GM18951 (cell line): ENCODE data around the gene STON2.

Experiments used
- POLR2A ChIP-seq: IDR thresholded peaks from 4 replicates; pipeline ENCODE4 v1.6.1; 2011; ENCODE audit warnings: mild to moderate bottlenecking; ENCODE audit not compliant: insufficient read length, insufficient read depth; ENCODE audit errors: extremely low read depth
- in situ Hi-C: fragments of 300-500 bp; cut with MboI; formaldehyde crosslinking; loops from one replicate; pipeline ENCODE4 v1.12.0; 2022; ENCODE audit warnings: low sequenced_read_pairs, mixed read lengths, inconsistent platforms; ENCODE audit not compliant: unreplicated experiment

STON2 gene

DNA sequence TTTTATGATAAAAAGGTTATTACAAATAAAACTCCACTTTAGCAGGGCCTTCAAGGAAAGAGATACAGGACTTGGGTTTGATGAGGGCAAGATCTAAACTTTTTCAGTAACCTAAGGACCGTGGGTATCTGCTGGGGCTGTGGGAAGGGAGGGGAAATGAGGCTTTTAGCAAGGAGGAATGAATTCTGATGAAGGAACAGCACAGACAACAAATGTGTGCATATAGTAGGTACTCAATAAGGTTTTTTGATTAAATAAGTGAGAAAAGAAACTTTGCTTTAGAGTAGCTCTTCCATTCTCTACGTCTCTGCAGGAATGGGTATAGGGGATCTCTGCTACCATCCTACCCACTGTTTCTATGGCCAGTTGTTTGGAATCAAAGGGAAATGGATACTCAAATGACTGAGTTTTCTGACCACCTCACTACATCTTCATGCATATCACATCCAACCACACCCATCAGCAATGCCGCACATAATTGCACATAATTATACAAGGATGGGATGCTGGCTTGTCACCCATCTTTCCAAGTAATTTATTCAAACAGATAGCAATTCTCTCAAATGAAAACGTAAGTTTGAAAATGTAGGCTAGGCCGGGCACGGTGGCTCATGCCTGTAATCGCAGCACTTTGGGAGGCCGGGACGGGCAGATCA lies 119.9 kb downstream of the STON2 start:
- in situ Hi-C loops = no loop called here
- no peak for TF ChIP-seq POLR2A

DNA sequence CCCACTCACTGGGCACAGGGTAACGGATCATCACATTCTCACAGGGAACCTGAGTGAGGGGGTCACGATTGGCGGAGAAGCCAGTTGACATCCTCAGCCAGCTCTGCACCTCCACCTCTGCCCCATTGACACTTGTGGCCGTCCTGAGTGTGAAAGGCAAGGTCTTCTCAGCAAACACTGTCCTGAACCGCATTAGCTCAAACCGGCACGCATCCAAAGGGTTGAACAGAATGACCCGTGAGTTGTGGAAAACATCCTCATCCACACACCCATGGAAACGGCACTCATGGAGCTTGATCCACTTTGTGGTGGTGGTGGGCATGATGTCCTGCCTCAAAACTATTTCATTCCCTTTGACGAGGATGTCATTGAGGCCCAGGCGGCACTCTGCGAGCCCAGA lies 123.0 kb downstream of the STON2 start:
- TF ChIP-seq POLR2A = no peak
- in situ Hi-C loops = loop anchor here (5.0 kb wide), 1 partner anchor 185 kb away; no protein-coding TSS in a partner anchor

DNA sequence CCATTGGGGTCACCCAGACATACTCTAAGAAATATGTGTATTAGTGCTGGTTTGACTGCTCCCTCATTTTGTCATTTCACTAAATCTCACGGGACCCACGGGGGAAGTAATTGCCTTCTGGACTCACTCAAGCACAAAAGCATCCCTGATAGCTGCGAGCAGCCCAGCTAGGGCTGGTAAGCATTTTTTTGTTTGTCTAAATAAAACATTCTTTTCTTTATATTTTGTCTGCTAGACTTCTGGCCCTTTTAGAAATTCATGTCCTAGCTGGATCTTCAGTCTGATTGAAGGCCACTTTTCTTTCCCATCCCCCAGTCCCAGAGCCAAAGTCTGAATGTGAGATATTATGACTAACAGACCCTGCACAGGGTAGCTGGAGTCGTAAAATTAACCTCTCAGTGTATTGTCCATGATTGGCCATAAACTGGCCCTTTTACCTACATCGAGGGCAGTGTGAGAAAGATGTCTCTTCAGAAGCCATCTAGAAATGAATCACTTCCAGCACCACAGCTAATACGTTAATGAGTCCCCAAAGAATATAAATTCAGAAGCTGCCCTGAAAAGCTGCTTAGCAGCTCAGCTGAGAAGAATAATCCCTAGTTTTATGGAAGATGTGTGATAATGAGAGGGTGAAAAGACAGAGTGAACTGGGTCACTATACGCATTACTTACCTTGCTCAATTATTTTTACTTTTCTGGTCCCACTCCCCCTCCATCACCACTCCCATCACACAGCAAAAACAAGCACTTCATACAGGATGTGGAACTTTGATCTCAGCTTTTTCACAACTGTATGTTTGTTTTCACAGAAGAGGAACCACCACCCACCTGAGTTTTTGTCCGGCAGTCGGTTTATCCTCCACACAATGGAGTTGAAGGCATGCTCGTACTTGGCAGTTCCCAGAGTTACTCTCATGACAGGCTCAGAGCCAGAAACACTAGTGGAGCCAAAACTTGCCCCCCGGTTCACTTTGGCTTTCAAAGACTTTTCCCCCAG lies 123.8 kb downstream of the STON2 start:
- in situ Hi-C loops = loop anchor here (5.0 kb wide), 1 partner anchor 186 kb away; no protein-coding TSS in a partner anchor
- TF ChIP-seq POLR2A = no peak

DNA sequence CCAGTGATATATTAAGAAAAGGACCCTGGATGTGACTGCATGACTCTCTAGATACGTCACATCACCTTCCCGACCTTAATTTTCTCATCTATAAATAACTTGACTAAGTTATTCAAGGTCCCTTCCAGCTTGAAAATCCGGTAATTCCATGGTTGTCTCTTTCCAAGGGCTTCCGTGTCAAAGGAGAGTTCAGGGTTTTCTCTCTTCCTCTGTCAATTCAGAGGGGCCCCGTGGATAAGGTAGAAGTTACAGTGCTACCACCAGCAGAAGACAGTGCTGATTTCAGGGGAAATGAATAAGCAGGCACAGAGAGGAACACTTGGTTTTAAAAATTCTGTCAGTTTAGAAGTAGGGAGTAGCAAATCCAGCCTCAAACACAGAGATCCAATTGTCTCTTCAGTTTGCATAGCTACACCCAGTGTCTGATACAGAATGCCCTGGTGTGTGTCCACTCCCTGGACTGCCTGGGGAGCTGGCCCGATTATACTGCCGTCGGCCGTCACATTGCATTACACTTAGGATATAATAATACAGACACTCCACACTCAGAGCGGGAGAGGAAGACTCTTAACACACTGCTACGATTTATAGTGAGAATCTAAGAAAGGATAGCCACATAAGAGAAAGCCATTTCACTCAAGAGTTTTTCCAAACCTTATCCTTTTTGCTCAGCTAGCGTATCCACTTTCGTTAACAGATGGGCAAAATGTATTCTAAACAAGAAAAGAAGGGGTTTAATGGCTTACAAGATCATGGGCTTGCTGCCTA lies 124.6 kb downstream of the STON2 start:
- in situ Hi-C loops = loop anchor here (5.0 kb wide), 1 partner anchor 187 kb away; no protein-coding TSS in a partner anchor
- TF ChIP-seq POLR2A = no peak

DNA sequence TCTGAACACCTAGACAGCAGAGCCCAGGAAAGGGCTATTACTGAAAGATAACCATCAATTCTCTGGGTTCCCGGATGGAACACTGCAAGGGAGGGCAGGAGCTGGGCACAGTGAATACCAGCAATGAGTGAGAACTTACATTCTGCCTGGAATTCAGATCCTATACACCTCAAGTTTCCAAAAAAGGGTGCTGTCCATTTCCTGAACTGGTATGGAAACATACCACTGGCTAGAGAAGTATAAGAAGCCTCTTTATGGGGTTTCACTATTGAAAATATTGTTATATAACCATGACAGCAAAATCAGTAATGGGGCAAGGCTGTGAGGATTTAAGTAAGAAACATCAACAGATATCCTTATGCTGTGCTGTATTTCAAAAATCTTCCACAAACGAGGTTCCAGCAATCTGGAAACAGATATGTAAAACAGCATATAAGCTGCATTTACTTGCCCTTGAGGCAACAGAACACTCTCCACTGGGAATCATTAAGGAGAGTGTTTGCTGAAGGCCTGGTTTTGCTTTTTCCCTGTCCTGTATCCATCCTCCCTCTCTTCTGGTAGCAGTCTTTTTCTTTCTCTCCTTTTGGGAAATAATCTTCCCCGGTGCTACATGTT lies 126.1 kb downstream of the STON2 start:
- TF ChIP-seq POLR2A = no peak
- in situ Hi-C loops = no loop called here

DNA sequence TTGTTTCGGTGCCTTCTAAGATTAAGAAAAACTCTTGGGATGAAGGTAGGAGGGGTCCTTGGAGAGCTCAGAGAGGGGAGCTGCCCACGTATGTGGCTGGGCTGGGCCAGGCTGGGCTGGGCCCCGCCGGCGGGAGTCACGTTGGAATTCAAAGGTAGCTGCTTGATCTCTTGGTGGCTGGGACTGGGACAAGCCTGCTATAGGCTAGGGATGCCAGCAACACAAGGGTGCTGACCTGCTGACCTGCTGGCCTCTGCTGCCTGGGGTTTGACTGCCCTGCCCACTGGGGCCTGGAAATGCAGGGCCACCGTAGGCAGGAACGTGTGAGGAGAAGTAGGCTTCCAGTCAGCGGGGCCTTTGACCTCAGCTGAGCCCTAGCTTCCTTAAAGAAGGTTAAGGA lies 126.6 kb downstream of the STON2 start:
- TF ChIP-seq POLR2A = no peak
- in situ Hi-C loops = no loop called here

DNA sequence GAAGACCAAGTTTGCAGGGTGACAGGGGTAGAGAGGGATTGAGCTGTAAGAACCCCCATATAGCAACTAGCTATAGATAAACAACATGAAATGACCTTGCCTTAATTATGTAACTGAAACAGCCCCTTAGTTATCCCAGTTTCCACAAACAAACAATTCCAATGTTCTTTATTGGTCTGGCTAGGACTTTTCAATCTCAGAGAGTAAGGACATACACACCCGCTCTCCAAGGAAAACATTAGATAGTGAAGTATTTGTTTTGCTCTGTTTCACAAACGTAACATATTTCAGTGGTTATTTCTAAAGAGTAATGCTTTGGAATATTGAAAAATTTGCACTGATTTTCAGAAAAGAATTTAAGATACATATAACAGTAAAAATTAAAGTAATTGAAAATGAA lies 127.8 kb downstream of the STON2 start:
- no peak for TF ChIP-seq POLR2A
- in situ Hi-C loops = no loop called here

DNA sequence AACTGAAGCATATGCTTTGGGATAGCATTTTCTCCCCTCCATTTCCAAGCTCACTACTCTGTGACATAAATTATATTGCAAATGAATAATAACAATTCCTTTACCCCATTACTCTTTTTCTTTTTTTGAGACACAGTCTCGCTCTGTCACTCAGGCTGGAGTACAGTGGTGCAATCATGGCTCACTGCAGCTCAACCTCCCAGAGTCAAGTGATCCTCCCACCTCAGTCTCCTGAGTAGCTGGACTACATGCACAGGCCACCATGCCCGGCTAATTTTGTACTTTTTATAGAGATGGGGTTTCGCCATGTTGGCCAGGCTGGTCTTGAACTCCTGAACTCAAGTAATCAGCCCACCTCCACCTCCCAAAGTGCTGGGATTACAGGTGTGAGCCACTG lies 130.1 kb downstream of the STON2 start:
- in situ Hi-C loops = no loop called here
- TF ChIP-seq POLR2A = no peak

DNA sequence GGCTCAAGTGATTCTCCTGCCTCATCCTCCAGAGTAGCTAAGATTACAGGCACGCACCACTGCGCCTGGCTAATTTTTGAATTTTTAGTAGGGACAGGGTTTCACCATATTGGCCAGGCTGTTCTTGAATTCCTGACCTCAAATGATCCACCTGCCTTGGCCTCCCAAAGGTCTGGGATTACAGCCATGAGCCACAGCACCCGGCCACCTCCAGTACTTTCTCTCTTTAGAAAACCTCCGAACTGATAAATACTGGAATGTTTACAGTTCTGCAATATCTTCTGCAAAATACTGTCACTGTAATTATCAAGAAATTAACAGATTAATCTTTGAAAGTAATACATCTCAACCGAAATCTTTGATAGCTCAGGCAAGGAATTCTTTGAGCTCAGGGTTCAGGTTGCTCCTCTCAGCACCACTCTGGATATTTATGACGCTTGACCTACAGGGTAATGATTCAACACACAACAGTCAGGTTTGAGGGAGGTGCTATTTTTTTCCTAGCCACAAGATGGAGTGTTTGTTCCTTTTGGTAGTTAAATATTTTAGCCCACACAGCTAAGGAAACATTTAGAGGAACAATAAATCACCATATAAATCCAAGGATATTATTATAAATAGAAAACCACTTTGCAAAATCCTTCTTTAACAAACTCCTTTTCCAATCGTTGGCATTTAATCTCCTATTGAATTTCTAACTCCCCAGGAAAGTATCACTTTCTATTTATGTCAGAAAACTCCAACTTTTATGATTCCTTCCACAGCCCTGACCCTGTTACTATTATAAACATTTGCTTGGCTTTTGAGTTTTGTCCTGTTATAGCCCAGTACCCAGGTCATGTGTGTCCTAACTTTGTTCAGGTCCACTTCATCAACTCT lies 130.8 kb downstream of the STON2 start:
- no peak for TF ChIP-seq POLR2A
- in situ Hi-C loops = no loop called here

DNA sequence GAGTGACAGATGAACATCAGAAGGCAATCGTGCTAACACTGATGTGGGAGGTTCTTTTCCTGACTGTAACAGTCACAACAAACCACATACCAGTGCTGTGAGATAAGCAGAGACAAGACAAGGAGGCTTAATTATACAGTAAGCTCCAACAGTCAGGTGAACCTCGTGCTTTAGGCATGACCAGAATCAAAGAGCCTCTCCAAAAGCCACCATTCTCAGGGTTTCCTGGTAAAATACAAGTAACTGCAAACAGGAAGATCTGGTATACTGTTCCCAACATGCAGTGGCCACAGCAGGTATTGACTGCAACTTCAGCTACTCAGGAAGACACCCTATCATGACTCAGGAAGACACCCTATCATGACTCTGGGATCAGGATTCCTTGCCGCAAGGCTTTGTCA lies 132.1 kb downstream of the STON2 start:
- no peak for TF ChIP-seq POLR2A
- in situ Hi-C loops = no loop called here

DNA sequence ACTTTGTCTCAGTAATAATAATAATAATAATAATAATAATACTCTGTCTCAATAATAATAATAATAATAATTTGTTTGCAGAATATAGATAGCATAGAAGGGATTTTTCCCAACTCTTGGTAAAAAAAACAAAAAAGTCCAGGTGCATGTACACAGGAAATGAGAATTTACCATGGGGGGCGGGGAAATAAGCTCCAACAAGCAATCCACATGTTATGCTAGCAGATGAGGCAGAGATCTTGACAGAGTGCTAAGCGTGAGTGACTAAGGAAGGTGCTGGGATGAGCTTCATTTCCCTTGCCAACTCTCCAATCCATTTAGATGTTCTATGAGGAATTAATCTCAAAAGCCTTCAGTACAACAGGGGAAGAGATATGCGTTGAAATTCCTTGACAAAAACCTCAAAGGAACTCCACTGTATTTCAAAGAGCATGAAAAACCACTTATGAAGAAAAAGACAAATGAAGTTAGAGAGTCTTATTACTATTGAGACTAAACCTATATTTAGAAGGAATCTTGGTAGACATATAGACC lies 134.4 kb downstream of the STON2 start:
- TF ChIP-seq POLR2A = no peak
- in situ Hi-C loops = no loop called here

DNA sequence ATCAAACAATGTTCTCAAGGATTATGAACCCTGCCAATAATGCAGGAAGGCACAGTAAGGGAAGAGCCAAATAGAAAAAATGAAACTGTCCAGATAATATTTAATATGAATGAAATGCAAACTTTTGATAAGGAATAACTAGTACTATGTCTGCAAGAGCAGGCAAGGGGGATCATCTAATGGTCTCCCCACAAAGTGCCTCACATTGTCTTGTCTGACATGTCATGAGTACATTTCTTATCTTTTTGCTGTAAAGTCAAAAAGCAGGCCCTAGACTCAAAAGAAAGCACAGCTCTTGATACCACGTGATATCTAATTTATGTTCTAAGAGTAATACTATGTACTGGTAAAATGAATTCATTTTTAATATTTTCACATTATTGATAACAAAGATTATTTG lies 135.5 kb downstream of the STON2 start:
- TF ChIP-seq POLR2A = no peak
- in situ Hi-C loops = no loop called here
